C1 segment of cervical spinal cord (tissue), 14 donors: Measurements from ENCODE around the gene PGLYRP4.
"Not testable (repeated sequence)": the region's sequence is repeated elsewhere in the genome, so short reads cannot be mapped to it uniquely, and the experiment has no call there.

ENCODE experiments used
- DNase-seq, 14 donors: peaks; one replicate each; lab custom pipeline; 2025; lab: John Stamatoyannopoulos, UW

PGLYRP4 gene

DNA sequence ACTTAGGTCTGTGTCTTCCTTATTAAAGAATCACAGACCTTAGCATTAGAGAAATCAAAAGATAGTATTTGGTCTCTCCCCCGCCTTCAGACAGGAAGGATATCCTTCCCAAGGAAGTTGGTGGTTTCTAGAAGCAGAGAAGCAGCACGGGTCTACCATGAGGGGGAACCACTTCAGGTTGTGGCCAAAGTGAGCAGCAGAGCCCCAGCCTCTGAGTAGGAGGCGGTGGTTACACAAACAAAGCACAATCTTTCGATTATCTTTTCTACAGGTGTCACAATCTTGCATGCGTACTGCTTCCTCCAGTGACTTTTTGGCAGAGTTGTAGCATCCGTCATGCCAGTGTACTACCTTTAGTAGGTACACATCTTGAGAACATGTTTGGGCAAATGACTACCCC is 8.8 kb downstream of the PGLYRP4 start:
- no peak for DNase-seq

DNA sequence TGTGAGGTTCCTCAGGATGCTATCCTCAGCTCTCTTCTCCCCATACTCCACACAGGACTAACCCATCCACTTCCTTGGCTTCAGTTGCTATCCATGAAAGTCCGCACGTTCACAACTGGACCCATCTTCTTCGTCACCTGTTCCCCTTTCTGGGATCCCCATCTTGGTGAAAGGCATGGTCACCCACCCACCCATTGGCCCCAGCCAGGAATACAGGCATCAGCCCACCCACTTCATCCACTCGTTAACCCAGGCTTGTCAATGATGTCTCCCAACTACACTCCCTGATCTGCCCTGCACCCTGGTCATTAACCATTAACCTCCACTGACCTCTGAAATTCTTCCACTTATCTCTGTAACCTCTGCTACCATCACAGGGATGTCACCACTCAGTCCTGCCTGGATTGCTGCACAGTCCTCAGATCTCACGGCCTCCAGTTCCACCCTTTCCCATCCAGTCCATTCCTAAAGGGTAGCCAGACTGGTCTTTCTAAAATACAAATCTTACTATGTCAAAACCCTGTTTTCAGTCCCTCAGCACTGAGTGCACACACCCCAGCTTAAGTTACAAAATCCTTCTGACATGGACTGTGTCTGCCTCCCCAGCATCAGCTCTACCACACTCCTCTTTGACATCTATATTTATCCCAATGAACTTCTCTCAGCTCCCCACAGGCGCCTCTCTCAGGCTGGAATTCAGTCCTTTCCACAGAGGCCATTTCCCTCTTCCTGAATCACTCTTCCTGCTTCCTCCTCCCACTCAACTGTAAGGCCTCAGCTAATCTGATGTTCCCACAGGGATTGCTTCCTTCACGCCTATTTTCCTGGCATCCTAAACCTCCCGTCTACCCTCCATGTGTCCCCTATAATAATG is 10.4 kb downstream of the PGLYRP4 start:
- no peak for DNase-seq

DNA sequence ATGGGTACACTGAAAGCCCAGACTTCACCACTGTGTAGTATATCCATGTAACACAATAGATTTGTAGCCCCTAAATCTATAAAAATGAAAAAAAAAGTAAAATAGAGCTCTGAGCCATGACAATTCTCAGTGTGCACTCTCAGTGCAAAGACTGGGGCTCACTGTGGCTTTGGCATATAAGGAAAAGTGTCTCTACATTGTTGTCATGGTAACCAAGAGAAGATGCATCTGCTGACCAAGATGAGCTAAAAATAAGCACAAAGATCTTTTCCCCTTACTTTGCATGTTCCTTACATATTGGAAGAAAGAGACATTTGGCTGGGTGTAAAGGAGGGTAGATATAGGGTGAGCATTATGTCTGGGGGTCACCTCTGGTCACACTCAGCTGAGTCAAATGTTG is 12.0 kb downstream of the PGLYRP4 start:
- no peak for DNase-seq

GRCh38 chr1:153333902-153334301 is 14.7 kb downstream of the PGLYRP4 start:
- DNase-seq: no peak

DNA sequence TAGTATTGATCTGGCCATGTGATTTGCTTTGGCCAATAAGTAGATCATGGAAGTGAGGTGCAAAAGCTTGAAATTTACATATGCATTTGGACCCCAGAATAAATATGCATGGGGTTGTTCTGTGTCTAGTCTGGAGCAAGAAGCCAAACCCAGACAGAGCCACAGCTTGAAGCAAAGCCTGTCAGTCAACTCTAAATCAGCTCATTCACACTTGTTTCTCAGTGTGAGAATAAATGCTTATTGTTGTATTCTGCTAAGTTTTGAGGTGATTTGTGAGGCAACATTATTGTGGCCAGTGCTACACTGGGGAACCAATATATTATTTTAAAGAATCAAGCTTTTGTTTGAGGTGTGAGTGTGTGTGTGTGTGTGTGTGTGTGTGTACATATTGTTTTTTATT is 23.7 kb downstream of the PGLYRP4 start:
- DNase-seq: no peak

DNA sequence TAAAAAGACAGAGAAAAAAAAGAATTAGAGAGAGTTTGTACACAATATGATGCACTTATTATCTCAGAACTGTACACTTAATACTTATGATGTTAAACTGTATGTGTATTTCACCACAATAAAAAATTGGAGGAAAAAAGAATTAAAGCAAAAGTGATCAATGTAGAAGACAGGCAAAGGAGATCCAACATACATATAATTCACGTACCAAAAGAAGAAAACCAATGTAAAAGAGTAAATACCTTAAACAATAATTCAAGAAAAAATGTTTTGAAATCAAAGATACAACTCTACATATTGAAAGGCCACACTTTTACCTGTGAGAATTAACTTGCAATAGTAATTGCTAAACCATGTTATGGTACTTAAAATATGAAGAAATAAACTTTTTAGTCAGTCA is 26.1 kb downstream of the PGLYRP4 start:
- DNase-seq: no peak

DNA sequence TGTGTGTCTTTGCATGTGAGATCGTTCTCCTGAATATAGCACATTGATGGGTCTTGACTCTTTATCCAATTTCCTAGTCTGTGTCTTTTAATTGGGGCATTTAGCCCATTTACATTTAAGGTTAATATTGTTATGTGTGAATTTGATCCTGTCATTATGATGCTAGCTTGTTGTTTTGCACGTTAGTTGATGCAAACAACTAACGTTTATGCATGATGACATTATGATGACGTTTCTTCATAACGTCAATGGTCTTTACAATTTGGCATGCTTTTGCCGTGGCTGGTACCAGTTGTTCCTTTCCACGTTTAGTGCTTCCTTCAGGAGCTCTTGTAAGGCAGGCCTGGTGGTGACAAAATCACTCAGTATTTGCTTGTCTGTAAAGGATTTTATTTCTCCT is 30.5 kb downstream of the PGLYRP4 start:
- not testable (repeated sequence) for DNase-seq

DNA sequence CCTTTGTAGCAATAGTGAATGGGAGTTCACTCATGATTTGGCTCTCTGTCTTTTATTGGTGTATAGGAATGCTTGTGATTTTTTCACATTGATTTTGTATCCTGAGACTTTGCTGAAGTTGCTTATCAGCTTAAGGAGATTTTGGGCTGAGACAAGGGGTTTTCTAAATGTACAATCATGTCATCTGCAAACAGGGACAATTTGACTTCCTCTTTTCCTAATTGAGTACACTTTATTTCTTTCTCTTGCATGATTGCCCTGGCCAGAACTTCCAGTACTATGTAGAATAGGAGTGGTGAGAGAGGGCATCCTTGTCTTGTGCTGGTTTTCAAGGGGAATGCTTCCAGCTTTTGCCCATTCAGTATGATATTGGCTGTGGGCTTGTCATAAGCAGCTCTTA is 32.6 kb downstream of the PGLYRP4 start:
- DNase-seq: not testable (repeated sequence)

DNA sequence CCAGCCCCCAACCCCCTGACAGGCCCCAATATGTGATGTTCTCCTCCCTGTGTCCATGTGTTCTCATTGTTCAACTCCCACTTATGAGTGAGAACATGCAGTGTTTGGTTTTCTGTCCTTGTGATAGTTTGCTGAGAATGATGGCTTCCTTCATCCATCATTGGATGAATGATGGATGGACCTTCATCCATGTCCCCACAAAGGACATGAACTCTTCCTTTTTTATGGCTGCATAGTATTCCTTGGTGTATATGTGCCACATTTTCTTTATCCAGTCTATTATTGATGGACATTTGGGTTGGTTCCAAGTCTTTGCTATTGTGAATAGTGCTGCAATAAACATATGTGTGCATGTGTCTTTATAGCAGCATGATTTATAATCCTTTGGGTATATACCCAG is 34.3 kb downstream of the PGLYRP4 start:
- DNase-seq: not testable (repeated sequence)

DNA sequence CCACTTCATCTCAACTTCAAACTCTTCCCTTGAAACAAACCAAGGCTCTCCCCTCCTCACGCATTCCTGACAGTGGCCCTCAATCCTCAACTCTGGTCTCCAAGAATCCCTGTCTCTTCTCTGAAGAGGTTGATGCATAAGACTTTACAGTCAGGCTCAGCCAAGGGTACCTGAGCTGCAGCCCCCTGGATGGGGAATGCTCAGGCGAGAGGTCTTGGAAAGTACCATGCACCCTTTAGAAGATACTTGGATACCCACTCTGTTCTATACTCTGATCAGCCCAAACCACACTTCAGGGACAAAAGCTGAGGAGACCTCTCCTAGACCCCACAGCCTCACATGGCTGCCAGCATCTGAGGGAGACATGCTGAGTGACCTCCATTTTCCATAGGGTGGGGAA is 35.4 kb downstream of the PGLYRP4 start:
- no peak for DNase-seq

- DNase-seq: no peak
Observed at GRCh38 chr1:153312570-153313186, 36.0 kb downstream of the PGLYRP4 start, which contains the start of gene PGLYRP3. Gene PGLYRP3, minus strand, starts transcription at chr1:153312952. Its CDS starts 2,287 bp downstream, at chr1:153310665.

- DNase-seq: no peak
Observed at GRCh38 chr1:153310526-153310925, 38.1 kb downstream of the PGLYRP4 start.

DNA sequence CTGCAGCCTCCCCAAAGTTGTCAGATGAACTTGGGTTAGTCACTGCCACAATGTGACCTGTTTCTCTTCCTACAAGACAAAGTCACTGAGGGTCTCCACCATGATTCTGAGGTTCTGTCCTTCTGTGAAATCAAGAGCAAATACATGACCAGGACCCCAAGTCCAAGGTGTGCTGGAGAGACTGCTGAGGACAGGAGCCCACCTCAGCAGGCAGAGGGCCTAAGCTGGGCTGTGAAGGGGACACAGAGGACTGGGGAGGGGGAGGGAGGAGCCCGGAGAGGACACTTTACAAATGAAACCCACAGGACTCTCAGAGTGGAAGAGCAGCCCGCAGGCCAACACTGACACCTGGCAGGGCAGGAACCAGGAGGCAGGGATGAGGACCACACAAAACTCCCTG is 39.2 kb downstream of the PGLYRP4 start:
- no peak for DNase-seq

- DNase-seq: no peak
Observed at GRCh38 chr1:153308540-153308939, 40.1 kb downstream of the PGLYRP4 start.

DNA sequence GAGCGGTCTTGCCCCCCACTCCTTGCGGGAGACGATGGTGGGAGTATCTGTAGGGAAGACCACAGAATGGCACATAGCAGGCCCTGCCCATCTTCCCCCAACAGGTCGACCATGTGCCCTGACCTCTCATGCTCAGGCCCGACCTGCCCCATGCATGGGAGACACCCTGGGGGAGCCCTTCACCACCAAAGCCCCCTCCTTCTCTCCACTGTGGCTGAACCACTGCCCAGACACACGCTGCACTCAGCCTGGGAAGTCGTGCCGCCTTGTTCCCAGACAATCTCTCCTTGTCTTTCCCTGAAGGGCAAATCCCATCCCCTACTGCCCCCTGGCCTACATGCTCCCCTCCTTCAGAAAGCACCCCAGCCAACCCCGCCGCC is 41.4 kb downstream of the PGLYRP4 start:
- no peak for DNase-seq

DNA sequence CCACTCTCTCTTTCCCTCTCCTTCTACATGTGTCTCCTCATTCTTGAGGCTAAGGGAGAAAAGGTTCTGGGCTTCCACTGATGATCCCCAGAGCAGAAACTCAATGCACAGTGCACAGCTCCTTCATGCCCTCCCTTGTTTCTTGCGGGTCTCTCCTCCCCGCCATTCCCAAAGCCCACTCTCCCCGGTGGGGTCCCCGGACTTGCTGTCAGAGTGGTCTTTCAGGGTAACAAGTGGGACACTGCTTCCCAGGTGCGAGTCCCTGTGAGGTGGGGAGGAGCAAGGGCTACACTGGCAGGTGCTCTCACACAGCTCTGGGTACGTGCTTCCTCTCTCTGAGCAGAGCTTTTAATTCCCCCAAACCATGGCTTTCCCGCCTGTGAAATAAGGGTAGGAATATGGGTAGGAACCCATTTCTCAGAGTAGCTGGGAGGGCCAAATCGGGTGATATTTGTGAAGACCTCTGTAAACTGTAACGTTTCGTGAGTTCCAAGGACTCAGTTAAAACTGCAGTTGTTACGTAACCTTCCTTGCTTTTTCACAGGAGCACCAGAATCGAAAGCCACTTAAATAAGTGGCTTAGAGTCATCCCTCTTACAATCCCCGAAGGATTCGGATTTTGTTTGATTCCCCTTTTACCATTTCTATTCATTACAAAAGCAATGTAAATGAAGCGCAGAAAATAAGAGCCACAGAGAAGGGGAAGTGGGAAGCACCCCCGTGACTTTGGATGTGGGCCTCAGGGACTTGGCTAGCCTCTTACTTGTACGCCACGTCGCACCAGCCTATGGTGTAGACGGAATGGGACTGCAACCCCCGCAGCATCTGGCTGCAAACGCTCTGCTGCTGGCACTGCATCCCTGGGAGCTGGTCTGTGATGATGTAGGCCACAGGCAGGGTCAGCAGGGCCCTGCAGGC is 42.1 kb downstream of the PGLYRP4 start:
- no peak for DNase-seq

DNA sequence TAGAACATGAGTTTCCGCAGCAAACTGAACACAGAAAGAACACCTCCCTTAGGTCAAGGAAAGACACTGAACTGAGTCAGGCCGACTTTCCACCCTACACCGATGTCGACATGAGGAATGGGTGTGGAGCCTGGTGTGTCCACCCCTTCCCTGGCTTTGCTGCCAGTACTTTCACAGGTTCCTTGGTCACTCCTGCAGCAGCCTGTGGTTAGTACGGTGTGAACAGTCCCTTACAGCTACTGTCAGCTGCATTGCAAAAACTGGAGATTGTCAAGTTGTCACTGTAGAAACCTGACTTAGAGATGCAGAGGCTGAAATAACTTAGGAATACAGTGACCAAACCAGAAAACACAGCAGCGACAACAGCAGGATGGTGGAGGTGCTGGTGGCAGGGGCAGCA is 43.0 kb downstream of the PGLYRP4 start:
- DNase-seq: no peak

DNA sequence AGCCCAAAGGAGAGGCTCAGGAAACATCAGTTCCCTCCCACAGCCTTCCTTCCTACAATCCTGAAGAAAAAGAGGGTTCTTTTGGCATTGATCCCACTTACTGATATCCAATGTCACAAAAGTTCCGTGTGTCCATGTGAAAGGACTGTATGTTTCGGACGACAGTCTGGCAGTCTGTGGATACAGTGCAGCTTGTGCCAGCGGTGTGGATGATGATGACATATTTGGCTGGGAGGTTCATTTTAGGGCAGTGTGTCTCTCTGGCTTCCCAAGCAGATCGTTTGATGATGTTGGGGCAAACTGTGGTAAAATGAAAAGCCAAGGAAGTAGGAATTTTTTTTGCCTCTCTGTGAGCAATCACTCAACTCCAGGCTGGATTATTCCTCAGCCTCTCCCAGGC is 46.3 kb downstream of the PGLYRP4 start:
- DNase-seq: no peak

DNA sequence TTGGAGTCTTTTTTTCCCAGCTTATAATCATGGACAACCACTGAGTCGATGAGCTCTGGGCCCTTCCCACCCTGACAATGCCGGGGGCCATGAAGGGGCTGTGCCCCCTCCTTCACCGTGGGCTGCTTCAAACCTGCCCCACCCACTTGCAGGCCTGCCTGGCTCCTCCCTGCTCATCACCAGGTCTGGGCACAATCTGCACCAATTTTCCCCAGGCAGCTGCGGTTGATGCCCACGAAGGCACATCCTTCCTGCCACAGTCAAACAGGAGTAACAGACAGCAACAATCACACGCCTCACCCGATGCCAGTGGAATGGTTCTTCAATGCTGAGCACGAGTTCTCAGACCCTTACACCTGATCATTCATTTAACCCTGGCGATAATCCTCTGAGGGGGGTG is 54.8 kb downstream of the PGLYRP4 start:
- DNase-seq: no peak

GRCh38 chr1:153293480-153293775 is 55.2 kb downstream of the PGLYRP4 start:
- DNase-seq: no peak

DNA sequence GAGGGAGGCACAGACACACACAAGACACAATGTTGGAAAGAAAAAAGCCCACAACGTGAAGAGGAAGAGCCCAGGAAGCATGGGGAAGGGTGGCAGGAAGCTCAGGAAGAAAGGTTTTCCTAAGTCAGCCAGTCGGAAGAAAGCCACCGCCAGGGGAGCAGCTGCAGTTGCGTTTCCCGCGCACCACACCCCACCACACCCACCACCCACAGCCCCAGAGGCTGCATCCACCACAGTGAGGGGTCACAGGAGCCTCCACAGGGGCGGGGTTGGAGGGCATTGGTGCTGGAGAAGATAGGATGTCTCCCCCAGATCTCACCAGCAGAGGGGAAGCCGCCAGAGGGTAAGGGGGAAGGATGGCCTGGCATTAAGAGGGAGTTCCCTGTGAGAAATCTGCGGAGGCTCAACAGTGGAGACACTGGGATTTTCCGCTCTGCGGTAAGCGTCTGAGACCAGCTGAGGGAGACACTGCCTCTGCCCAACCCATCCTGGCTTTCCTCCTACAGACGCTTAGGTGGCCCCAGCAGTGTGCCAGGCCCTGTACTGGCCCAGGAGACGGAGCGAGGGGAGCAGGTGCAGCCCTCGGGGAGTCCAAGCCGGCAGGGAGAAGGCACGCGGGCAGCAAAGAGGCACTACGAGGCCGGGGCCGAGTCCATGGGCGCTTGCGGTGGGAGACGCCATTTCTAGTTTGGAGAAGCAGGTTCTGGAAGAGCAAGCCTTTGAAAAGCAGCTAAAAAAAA is 55.7 kb downstream of the PGLYRP4 start:
- DNase-seq: no peak

DNA sequence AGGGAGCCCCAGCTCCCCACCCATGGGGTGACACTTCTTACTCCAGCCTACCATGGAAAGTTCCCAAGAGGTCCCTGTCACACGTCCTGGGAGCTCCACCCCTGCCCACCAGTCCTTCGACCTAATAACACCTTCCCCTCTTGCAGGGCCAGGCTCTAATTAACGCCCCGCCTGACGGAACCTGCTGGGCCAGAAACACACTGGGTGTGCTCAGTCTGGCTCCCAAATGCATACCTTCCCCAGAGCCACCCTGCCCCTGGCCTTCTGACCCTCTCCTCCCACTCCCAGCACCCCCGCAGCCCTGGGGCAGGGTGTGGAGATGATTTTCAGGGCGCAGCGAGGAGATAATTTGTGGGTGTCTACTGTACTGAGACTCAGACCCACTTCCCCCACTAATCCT is 56.5 kb downstream of the PGLYRP4 start:
- no peak for DNase-seq
